Right lobe of liver (tissue), 4 donors: ENCODE results near the gene FAAP20.

ENCODE experiments used
- CTCF ChIP-seq, 4 donors: fragments of 200-600 bp in 3 of 4; fragments of 450-650 bp in 1 of 4; IDR thresholded peaks; one replicate each; pipeline versions ENCODE4 v1.5.1 to v1.8.0; 2016 to 2022; ENCODE audit warnings: antibody characterized with exemption in 4 of 4, mild to moderate bottlenecking in 2 of 4
- POLR2A ChIP-seq: fragments of 450-650 bp; IDR thresholded peaks from one replicate; pipeline ENCODE4 v1.6.1; 2017; ENCODE audit warnings: antibody characterized with exemption, mild to moderate bottlenecking
- donor health status: DM: no; HTN: no; CAD: no.
- donor health status: DM: no; HTN: no; CAD: no.
- donor health status: DM: no; HTN: yes; CAD: no.

- no peak for TF ChIP-seq CTCF (IDR thresholded peaks at IDR 0.05)
- TF ChIP-seq POLR2A = no peak
Observed at GRCh38 chr1:2166695-2167094, 27.9 kb downstream of the FAAP20 start.
